LNCaP clone FGC (cell line): ENCODE data around the gene LRRC8C.

Experiments used
- DNase-seq: peaks from one replicate; pipeline ENCODE4 v3.0.0-alpha.2; 2011; ENCODE audit warnings: low read depth
- H3K4me3 ChIP-seq: 2 replicates; pipeline ENCODE4 v1.5.1; 2011; ENCODE audit warnings: mild to moderate bottlenecking, low read depth, low read length, control low read depth
- CTCF ChIP-seq: IDR thresholded peaks from 2 replicates; pipeline ENCODE4 v1.5.1; 2012; ENCODE audit warnings: mild to moderate bottlenecking; ENCODE audit not compliant: control insufficient read depth, insufficient read depth; ENCODE audit errors: extremely low read depth

LRRC8C gene

GRCh38 chr1:89725011-89725370, 92.1 kb downstream of the LRRC8C start:
- no peak for DNase-seq
- H3K4me3 ChIP-seq = no peak overlapping the region
- TF ChIP-seq CTCF = no peak

GRCh38 chr1:89725631-89726030, 92.7 kb downstream of the LRRC8C start:
- no peak for DNase-seq
- TF ChIP-seq CTCF = no peak

GRCh38 chr1:89727517-89728312, 94.8 kb downstream of the LRRC8C start:
- DNase-seq = no peak
- H3K4me3 ChIP-seq = no peak overlapping the region
- no peak for TF ChIP-seq CTCF

More at GRCh38 chr1:89725631-89726030, 92.7 kb downstream of the LRRC8C start:
- H3K4me3 ChIP-seq = no peak overlapping the region

- no peak for DNase-seq
- H3K4me3 ChIP-seq = no peak overlapping the region
- no peak for TF ChIP-seq CTCF
Measured at GRCh38 chr1:89728381-89728780, 95.5 kb downstream of the LRRC8C start.

- DNase-seq = no peak
- no peak overlapping the region for H3K4me3 ChIP-seq
- no peak for TF ChIP-seq CTCF
Measured at GRCh38 chr1:89732206-89732605, 99.3 kb downstream of the LRRC8C start.

GRCh38 chr1:89732643-89733222, 99.8 kb downstream of the LRRC8C start:
- DNase-seq = no peak
- no peak for TF ChIP-seq CTCF

More at GRCh38 chr1:89732643-89733222, 99.8 kb downstream of the LRRC8C start:
- H3K4me3 ChIP-seq = no peak overlapping the region
